ENCODE data around the gene NOTCH4. TPM values are rescaled to one million over a fixed set of nuclear protein-coding genes. Genes with fewer than 3 reads are reported as not detected.

Gene NOTCH4
- total RNA-seq, 1 donor from 2014 or later = 2.4 TPM

- no peaks in the 10 kb centered on the region for H3K27me3 ChIP-seq (ENCODE audit: control insufficient read depth, insufficient read depth, low read length)
- no peak overlapping the region for H3K4me3 ChIP-seq (ENCODE audit: low read depth, low read length)
- H3K36me3 ChIP-seq (ENCODE audit: control insufficient read depth, insufficient read depth, low read length) = peaks cover 1% of the 10 kb centered on the region
- DNase-seq (ENCODE audit: low read depth) = no peak
- TF ChIP-seq CTCF (IDR thresholded peaks at IDR 0.05; ENCODE audit: insufficient read depth, low read length, poor library complexity, severe bottlenecking) = no peak
Observed at GRCh38 chr6:32163559-32164258, 60.2 kb downstream of the NOTCH4 start.

DNA sequence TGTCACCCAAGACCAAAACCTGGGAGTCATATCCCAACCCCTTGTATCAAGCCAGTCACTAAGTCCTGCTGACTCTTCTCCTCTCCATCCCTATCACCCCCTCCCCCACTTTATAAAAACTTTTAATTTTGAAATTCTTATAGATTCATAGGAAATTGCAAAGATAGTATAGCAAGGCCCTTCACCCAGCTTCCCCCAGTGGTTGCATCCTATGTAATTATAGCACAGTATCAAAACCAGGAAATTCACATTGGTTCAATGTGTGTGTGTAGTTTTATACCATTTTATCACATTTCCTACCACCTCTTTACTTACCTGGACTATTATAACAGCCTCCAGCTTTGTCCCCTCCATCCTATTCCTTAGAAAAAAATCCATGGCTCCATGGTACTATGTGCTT, 65.8 kb downstream of the NOTCH4 start:
- no peak for TF ChIP-seq CTCF (IDR thresholded peaks at IDR 0.05; ENCODE audit: insufficient read depth, low read length, poor library complexity, severe bottlenecking)
- H3K36me3 ChIP-seq (ENCODE audit: control insufficient read depth, insufficient read depth, low read length) = no peaks in the 10 kb centered on the region

GRCh38 chr6:32156891-32157290, 67.0 kb downstream of the NOTCH4 start:
- Histone ChIP-seq H3K27me3 (ENCODE audit: control insufficient read depth, insufficient read depth, low read length) (no peaks in the 10 kb centered on the region), H3K4me3 (ENCODE audit: low read depth, low read length) (no peak overlapping the region), H3K36me3 (ENCODE audit: control insufficient read depth, insufficient read depth, low read length) (no peaks in the 10 kb centered on the region)
- no peak for TF ChIP-seq CTCF (IDR thresholded peaks at IDR 0.05; ENCODE audit: insufficient read depth, low read length, poor library complexity, severe bottlenecking)
- DNase-seq (ENCODE audit: low read depth) = no peak

More for the DNA sequence above, 65.8 kb downstream of the NOTCH4 start:
- Histone ChIP-seq H3K27me3 (ENCODE audit: control insufficient read depth, insufficient read depth, low read length) (no peaks in the 10 kb centered on the region), H3K4me3 (ENCODE audit: low read depth, low read length) (no peak overlapping the region)
- no peak for DNase-seq (ENCODE audit: low read depth)

- peaks cover 17% of the 10 kb centered on the region for H3K27me3 ChIP-seq (ENCODE audit: control insufficient read depth, insufficient read depth, low read length)
- peak; percentile 68 for TF ChIP-seq CTCF (IDR thresholded peaks at IDR 0.05; ENCODE audit: insufficient read depth, low read length, poor library complexity, severe bottlenecking)
- DNase-seq (ENCODE audit: low read depth) = no peak
- peak overlapping the region; percentile 61 for H3K4me3 ChIP-seq (ENCODE audit: low read depth, low read length)
- no peaks in the 10 kb centered on the region for H3K36me3 ChIP-seq (ENCODE audit: control insufficient read depth, insufficient read depth, low read length)
Observed at GRCh38 chr6:32154514-32155161, 69.2 kb downstream of the NOTCH4 start.

DNA sequence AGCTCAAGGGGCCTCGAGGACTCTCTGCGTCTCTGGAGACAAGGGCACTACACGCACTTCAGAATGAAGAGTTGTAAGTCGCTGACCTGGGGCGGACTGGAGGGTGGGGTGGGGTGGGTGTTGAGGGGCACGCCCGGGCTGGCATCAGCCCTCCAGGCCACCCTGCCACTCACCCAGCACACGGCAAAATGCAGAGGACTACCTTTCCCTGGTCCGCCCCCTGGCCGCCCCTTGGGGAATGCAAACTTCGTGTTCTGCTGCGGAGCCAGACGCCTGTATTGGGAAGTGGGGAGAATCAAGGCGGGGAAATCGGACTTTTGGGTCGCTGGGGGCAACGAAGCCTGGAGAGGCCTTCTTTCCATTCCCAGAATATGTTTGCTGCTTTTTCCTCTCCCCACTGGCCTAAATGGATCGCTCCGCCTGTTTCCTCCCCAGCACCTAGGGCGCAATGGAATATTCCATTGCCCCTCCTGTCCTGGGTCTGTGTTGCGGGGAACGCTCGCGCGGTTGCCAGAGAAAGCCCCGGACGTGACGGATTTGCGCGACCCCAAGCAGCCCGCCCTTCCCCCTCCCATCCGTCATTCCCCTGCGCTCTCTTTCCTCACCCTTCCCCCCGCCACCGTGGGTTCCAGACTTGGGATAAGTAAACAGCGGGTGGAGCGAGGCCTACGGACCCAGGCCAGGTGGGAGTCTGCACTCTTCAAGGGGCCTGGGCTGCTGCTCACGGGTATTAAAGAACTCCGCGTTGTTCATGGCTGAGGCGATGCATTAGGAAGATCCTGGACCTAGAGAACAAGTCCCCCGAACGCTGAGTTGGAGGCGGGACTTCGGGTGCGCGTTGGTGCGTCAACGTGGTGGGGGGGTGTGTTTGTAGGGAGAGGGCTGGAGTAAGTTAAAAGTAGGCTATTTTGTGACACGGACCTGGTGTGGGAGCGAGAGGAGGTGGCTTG, 70.0 kb downstream of the NOTCH4 start, which contains the start of gene PPT2:
PPT2 (plus strand) TSS at position 578 of the 950 bp plus-strand sequence. CDS start 454 bp downstream, outside the sequence.
- Histone ChIP-seq H3K4me3 (ENCODE audit: low read depth, low read length) (peak within 1 kb of the TSS; percentile 61), H3K36me3 (ENCODE audit: control insufficient read depth, insufficient read depth, low read length) (no peaks in the 10 kb centered on the region), H3K27me3 (ENCODE audit: control insufficient read depth, insufficient read depth, low read length) (peaks cover 25% of the 10 kb centered on the region)
- no peak for DNase-seq (ENCODE audit: low read depth)
- TF ChIP-seq CTCF (IDR thresholded peaks at IDR 0.05; ENCODE audit: insufficient read depth, low read length, poor library complexity, severe bottlenecking) = peak; percentile 33

Measured in kidney epithelial cell (primary cell).